ENCODE data around the gene COQ5. TPM values are rescaled to one million over a fixed set of nuclear protein-coding genes. Genes with fewer than 3 reads are reported as not detected.
A peak's percentile ranks its signal among the peaks of the same experiment; 100 is the strongest.

COQ5 gene
- total and polyA plus RNA-seq, 4 donors: 32.3 to 44.7 (median 41.0) TPM

DNA sequence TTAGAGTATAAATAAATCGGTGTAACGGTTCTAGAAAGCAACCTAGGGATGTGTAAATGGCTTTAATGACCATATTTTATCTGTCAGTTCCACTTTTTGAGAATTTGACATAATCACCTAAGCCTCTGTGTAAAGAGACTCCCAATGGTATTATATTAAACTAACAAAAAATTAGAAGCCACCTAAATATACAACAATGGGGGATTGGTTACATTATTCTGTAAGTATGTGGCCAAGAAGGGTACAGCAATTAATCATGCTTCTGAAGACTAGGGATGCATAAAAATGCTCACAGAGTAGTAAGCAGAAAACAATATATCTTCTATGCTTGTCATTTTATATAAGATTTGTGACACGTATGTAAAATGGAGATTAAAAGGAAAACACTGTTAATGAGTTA lies 15.7 kb upstream of the COQ5 start:
- WGBS (ENCODE audit: insufficient coverage): no CpG with 5 or more reads among the region's 3 CpGs
- no peak for DNase-seq (ENCODE audit: low read depth in 4 of 6, low spot score in 6 of 6)
- peaks cover 6% of the 10 kb centered on the region for H3K4me1 ChIP-seq (ENCODE audit: control insufficient read depth, insufficient read depth, low read length)
- H3K27me3 ChIP-seq (ENCODE audit: control insufficient read depth, insufficient read depth, low read length): no peaks in the 10 kb centered on the region
- H3K36me3 ChIP-seq (ENCODE audit: control insufficient read depth, insufficient read depth, low read length): peaks cover 43% of the 10 kb centered on the region
- no peak overlapping the region for H3K27ac ChIP-seq (ENCODE audit: low read depth, low read length)
- H3K9me3 ChIP-seq (ENCODE audit: control insufficient read depth, insufficient read depth, low read length): no peaks in the 10 kb centered on the region
- H3K4me3 ChIP-seq (ENCODE audit: low read depth, low read length): no peak overlapping the region

DNA sequence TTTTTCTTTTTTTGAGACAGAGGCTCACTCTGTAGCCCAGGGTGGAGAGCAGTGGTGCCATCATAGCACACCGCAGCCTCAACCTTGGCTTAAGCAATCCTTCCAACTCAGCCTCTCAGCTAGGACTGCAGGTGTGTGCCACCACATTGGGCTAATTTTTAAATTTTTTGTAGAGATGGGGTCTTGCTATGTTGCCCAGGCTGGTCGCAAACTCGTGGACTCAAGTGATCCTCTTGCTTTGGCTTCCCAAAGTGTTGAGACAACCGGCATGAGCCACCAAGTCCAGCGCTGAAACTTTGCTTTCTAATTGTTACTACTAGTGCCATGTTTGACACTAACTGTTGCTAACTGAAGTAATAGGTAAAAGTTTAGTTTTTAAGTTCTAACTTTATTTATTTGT lies 13.2 kb upstream of the COQ5 start:
- no peak overlapping the region for H3K4me3 ChIP-seq (ENCODE audit: low read depth, low read length)
- no peak overlapping the region for H3K27ac ChIP-seq (ENCODE audit: low read depth, low read length)
- no peak for DNase-seq (ENCODE audit: low read depth in 4 of 6, low spot score in 6 of 6)
- no peaks in the 10 kb centered on the region for H3K27me3 ChIP-seq (ENCODE audit: control insufficient read depth, insufficient read depth, low read length)
- H3K9me3 ChIP-seq (ENCODE audit: control insufficient read depth, insufficient read depth, low read length): no peaks in the 10 kb centered on the region
- peaks cover 22% of the 10 kb centered on the region for H3K36me3 ChIP-seq (ENCODE audit: control insufficient read depth, insufficient read depth, low read length)
- H3K4me1 ChIP-seq (ENCODE audit: control insufficient read depth, insufficient read depth, low read length): peaks cover 17% of the 10 kb centered on the region
- WGBS (ENCODE audit: insufficient coverage): 100% methylated on average over 3 of the region's 5 CpGs

DNA sequence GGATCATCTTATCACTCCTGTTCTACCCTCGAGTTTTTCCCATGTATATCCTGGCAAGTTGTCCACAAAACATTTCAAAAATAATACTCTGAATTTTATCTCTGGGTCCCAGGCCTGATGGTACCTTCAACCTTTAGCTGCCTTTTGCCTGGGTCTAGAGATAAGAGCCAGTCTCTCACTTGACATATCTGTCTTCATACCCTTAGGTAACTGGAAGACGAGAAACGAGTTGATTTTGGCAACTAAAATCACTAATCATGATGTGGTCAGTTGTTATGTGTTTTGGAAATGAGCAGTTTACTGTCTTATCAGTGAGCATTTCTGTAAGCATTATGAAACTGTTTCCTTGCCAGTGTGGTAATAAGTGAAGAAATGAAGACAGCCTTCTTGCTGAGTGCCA lies 11.5 kb upstream of the COQ5 start:
- Histone ChIP-seq H3K4me3 (ENCODE audit: low read depth, low read length) (no peak overlapping the region), H3K36me3 (ENCODE audit: control insufficient read depth, insufficient read depth, low read length) (peaks cover 27% of the 10 kb centered on the region), H3K9me3 (ENCODE audit: control insufficient read depth, insufficient read depth, low read length) (no peaks in the 10 kb centered on the region), H3K27me3 (ENCODE audit: control insufficient read depth, insufficient read depth, low read length) (no peaks in the 10 kb centered on the region), H3K27ac (ENCODE audit: low read depth, low read length) (no peak overlapping the region), H3K4me1 (ENCODE audit: control insufficient read depth, insufficient read depth, low read length) (peaks cover 25% of the 10 kb centered on the region)
- 90% methylated on average over 3 of the region's 3 CpGs for WGBS (ENCODE audit: insufficient coverage)
- no peak for DNase-seq (ENCODE audit: low read depth in 4 of 6, low spot score in 6 of 6)

DNA sequence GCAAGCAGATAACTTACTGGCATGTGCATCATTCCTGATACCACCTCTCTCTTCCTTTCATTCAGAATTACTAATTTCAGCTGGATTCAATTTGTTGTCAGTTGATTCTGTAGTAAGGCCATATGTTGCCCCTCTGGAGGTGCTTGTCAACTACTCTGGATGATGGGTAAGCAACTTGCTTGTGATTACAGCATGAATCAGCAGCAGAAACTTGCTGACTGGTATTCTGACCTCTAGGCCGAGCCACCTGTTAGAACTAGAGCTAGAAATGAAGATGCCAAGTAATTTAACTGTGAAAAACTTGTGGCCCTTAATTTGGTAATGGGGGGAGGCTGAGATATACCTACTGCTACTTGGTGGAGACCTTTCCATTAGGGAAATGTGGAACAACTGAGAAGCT lies 10.3 kb upstream of the COQ5 start:
- H3K36me3 ChIP-seq (ENCODE audit: control insufficient read depth, insufficient read depth, low read length): peaks cover 27% of the 10 kb centered on the region
- no peak overlapping the region for H3K27ac ChIP-seq (ENCODE audit: low read depth, low read length)
- DNase-seq (ENCODE audit: low read depth in 4 of 6, low spot score in 6 of 6): no peak
- peaks cover 23% of the 10 kb centered on the region for H3K4me1 ChIP-seq (ENCODE audit: control insufficient read depth, insufficient read depth, low read length)
- no peaks in the 10 kb centered on the region for H3K27me3 ChIP-seq (ENCODE audit: control insufficient read depth, insufficient read depth, low read length)
- H3K9me3 ChIP-seq (ENCODE audit: control insufficient read depth, insufficient read depth, low read length): no peaks in the 10 kb centered on the region
- 71% methylated on average over 1 of the region's 1 CpG for WGBS (ENCODE audit: insufficient coverage)
- no peak overlapping the region for H3K4me3 ChIP-seq (ENCODE audit: low read depth, low read length)

DNA sequence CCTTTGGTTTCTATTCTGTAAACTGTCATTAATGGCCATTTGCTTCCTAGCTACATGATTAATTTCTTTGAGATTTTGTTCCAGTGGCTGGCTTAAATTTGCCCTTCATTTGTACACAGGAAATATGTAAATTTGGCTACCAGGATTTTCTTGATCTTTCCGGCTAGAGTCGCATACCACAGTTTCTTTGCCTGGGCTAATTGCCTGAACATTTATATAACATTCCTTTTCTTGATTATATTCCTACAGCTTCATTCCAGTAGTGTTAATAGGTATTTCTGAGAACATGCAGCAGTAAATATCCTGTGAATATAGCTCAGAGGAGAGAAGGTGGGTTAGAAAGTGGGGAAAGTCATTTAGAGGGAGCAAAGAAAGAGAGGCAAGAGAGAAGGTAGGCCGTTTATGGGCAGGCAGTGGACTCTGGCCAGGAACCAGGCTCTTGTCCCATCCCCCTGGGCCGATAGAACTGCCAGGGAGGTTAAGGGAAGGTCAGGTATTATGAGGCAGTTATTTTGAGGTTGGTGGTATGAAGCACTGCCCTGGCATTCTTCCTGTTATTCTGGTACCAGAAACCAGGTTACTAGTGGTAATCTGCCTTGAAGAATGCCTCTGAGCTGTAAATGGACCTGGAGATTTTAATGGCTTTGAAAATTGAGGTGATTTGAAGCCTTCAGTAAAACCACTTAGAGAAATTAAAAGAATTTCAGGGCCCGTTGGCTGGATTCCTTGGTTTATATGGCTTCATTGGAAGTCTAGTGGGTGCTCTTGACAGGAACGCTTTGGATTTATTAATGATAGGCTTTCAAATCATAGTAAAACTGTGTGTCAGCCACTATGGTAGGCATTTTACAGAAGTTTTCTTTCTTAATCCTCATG lies 9.6 kb upstream of the COQ5 start:
- Histone ChIP-seq H3K9me3 (ENCODE audit: control insufficient read depth, insufficient read depth, low read length) (no peaks in the 10 kb centered on the region), H3K27me3 (ENCODE audit: control insufficient read depth, insufficient read depth, low read length) (no peaks in the 10 kb centered on the region), H3K4me1 (ENCODE audit: control insufficient read depth, insufficient read depth, low read length) (peaks cover 23% of the 10 kb centered on the region), H3K4me3 (ENCODE audit: low read depth, low read length) (no peak overlapping the region), H3K27ac (ENCODE audit: low read depth, low read length) (peak overlapping the region; percentile 12), H3K36me3 (ENCODE audit: control insufficient read depth, insufficient read depth, low read length) (peaks cover 27% of the 10 kb centered on the region)
- 29% methylated on average over 3 of the region's 6 CpGs for WGBS (ENCODE audit: insufficient coverage)
- DNase-seq (ENCODE audit: low read depth in 4 of 6, low spot score in 6 of 6): peak in 1 of 6 donors; percentile 15

DNA sequence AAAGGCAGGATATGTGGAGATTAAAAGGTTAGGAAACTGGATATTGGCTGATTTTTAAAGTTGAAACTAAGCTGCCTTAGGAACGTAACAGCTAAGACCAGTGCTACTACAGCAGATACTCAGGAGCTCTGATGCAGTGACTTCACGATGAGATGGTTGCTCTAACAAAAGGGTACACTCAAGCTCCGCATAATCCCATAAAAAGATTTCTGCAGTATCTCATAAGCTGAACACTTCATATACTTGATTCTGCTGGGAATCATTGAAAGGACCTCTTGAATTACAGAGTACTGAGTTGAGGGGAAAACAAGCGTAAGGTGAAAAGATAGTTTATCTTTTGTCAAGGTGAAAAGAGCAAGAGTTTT lies 8.9 kb upstream of the COQ5 start:
- H3K36me3 ChIP-seq (ENCODE audit: control insufficient read depth, insufficient read depth, low read length): peaks cover 27% of the 10 kb centered on the region
- 50% methylated on average over 2 of the region's 4 CpGs for WGBS (ENCODE audit: insufficient coverage)
- no peaks in the 10 kb centered on the region for H3K27me3 ChIP-seq (ENCODE audit: control insufficient read depth, insufficient read depth, low read length)
- no peak overlapping the region for H3K4me3 ChIP-seq (ENCODE audit: low read depth, low read length)
- H3K27ac ChIP-seq (ENCODE audit: low read depth, low read length): no peak overlapping the region
- no peaks in the 10 kb centered on the region for H3K9me3 ChIP-seq (ENCODE audit: control insufficient read depth, insufficient read depth, low read length)
- H3K4me1 ChIP-seq (ENCODE audit: control insufficient read depth, insufficient read depth, low read length): peaks cover 23% of the 10 kb centered on the region
- DNase-seq (ENCODE audit: low read depth in 4 of 6, low spot score in 6 of 6): no peak

DNA sequence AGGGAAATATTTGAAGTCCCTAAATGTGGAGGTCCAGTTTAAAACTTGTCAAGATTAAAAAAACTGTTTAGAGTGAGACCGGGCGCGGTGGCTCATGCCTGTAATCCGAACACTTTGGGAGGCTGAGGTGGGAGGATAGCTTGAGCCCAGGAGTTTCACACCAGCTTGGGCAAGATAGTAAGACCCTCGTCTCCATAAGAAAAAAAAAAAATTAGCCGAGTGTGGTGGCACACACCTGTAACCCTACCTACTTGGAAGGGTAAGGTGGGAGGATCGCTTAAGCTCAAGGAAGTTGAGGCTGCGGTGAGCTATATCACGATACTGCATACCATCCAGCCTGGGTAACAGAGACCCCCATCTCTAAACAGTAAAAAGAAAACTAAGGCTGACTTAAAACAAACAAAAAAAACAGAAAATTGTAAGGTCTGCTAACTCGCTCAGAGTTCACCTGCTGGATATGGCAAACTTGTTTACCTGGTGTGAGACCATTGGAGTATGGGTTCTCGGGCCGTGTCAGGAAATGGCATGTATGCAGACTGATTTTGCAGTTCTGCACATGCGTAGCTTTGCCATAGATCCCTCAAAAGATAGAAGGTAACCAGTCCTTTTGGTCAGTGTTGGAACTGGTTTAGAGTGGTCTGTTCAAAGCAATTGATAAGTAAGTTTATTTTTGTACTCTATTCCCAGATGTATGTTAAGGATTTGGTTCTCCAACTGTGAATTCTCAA lies 7.3 kb upstream of the COQ5 start:
- Histone ChIP-seq H3K4me1 (ENCODE audit: control insufficient read depth, insufficient read depth, low read length) (peaks cover 23% of the 10 kb centered on the region), H3K36me3 (ENCODE audit: control insufficient read depth, insufficient read depth, low read length) (peaks cover 15% of the 10 kb centered on the region), H3K27me3 (ENCODE audit: control insufficient read depth, insufficient read depth, low read length) (no peaks in the 10 kb centered on the region), H3K9me3 (ENCODE audit: control insufficient read depth, insufficient read depth, low read length) (no peaks in the 10 kb centered on the region), H3K27ac (ENCODE audit: low read depth, low read length) (no peak overlapping the region), H3K4me3 (ENCODE audit: low read depth, low read length) (peak overlapping the region; percentile 90)
- 82% methylated on average over 6 of the region's 13 CpGs for WGBS (ENCODE audit: insufficient coverage)
- DNase-seq (ENCODE audit: low read depth in 4 of 6, low spot score in 6 of 6): no peak

DNA sequence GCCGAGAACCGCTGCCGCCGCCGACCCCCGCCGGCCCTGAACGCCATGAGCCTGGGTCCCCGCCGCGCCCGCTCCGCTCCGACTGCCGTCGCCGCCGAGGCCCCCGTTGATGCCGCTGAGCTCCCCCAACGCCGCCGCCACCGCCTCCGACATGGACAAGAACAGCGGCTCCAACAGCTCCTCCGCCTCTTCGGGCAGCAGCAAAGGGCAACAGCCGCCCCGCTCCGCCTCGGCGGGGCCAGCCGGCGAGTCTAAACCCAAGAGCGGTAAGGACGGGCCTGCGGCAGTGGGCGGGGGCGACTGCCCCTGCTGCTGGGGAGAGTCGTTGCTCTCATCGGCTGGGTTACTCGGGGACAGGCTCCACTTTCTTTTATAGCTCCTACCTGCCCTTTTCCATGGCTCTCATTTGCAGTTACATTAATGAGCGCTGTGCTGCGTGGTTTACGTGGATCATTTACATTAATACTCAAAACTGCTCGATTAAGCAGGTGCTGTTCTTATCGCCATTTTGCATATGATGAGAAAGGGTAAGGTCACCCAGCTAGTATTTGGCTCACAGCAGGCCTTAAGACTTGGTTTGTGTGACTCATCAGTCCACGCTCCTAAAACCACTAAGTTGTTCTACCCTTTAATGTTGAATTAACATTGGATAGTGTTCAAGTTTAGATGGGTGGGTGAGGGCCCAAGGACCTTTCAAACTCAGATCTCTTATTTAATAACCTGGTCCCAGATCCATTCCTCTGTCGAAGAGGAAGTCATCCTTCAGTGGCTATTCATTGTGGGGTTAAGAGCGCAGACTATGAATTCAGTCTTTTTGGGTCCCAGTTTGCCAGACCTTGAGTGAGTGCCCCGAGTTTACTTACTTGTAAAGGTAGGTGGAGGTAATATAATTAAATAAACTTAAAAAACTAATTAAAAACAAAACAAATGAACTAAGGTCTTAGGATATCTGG lies 6.0 kb upstream of the COQ5 start:
- H3K27ac ChIP-seq (ENCODE audit: low read depth, low read length): peak overlapping the region; percentile 69
- peak in 3 of 6 donors; percentile 4 to 59 (median 52) for DNase-seq (ENCODE audit: low read depth in 4 of 6, low spot score in 6 of 6)
- no peaks in the 10 kb centered on the region for H3K27me3 ChIP-seq (ENCODE audit: control insufficient read depth, insufficient read depth, low read length)
- H3K4me3 ChIP-seq (ENCODE audit: low read depth, low read length): peak overlapping the region; percentile 90
- peaks cover 12% of the 10 kb centered on the region for H3K36me3 ChIP-seq (ENCODE audit: control insufficient read depth, insufficient read depth, low read length)
- no peaks in the 10 kb centered on the region for H3K9me3 ChIP-seq (ENCODE audit: control insufficient read depth, insufficient read depth, low read length)
- H3K4me1 ChIP-seq (ENCODE audit: control insufficient read depth, insufficient read depth, low read length): peaks cover 23% of the 10 kb centered on the region
- 1% methylated on average over 43 of the region's 52 CpGs for WGBS (ENCODE audit: insufficient coverage)

DNA sequence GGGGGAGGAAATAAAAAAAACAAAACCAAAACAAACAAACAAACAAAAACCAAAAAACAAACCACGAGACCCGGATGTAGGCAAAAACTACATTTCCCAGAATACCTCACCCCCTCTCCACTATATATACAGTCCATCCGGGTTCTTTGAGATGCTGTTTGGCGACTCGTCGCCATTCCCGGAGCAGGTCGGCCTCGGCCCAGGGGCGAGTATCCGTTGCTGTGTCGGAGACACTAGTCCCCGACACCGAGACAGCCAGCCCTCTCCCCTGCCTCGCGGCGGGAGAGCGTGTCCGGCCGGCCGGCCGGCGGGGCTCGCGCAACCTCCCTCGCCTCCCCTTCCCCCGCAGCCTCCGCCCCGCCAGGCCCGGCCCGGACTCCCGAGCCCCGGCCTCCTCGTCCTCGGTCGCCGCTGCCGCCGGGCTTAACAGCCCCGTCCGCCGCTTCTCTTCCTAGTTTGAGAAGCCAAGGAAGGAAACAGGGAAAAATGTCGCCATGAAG lies 5.3 kb upstream of the COQ5 start, which contains the start of gene RNF10:
TSS of gene RNF10 (plus strand) at position 154 of the 500 bp plus-strand sequence. CDS start 456 bp downstream, outside the sequence.
- Histone ChIP-seq H3K4me3 (ENCODE audit: low read depth, low read length) (peak within 1 kb of the TSS; percentile 90), H3K27ac (ENCODE audit: low read depth, low read length) (peak within 1 kb of the TSS; percentile 69), H3K27me3 (ENCODE audit: control insufficient read depth, insufficient read depth, low read length) (no peaks in the 10 kb centered on the region), H3K36me3 (ENCODE audit: control insufficient read depth, insufficient read depth, low read length) (peaks cover 12% of the 10 kb centered on the region), H3K4me1 (ENCODE audit: control insufficient read depth, insufficient read depth, low read length) (peaks cover 20% of the 10 kb centered on the region), H3K9me3 (ENCODE audit: control insufficient read depth, insufficient read depth, low read length) (no peaks in the 10 kb centered on the region)
- peak; percentile 90 to 98 (median 92) for DNase-seq (ENCODE audit: low read depth in 4 of 6, low spot score in 6 of 6)
- WGBS (ENCODE audit: insufficient coverage): under 1% methylated on average over 43 of the region's 43 CpGs
